Cardiac muscle cell (in vitro differentiated cells and primary cell): ENCODE measurements around the gene CMIP. TPM values are rescaled to one million over a fixed set of nuclear protein-coding genes. Genes with fewer than 3 reads are reported as not detected.
A peak's percentile ranks its signal among the peaks of the same experiment; 100 is the strongest.

ENCODE experiments used
- DNase-seq, 2 donors: peaks; one replicate each; pipeline versions ENCODE4 v3.0.0 to v3.0.0-alpha.2; 2010 to 2017; ENCODE audit warnings: low read depth in 1 of 2, low spot score in 1 of 2
- H3K27ac ChIP-seq: fragments of 200-600 bp; sonication (generic); 2 replicates; pipeline ENCODE4 v1.5.1; 2016
- H3K27me3 ChIP-seq: fragments of 200-600 bp; sonication (generic); 2 replicates; pipeline ENCODE4 v1.6.0; 2016; ENCODE audit warnings: control low read depth
- H3K36me3 ChIP-seq: fragments of 200-600 bp; sonication (generic); 2 replicates; pipeline ENCODE4 v1.5.1; 2016; ENCODE audit warnings: control low read depth
- H3K4me1 ChIP-seq: fragments of 200-600 bp; sonication (generic); 2 replicates; pipeline ENCODE4 v1.8.1; 2017; ENCODE audit warnings: low read depth, mild to moderate bottlenecking, mixed run types
- H3K4me3 ChIP-seq: fragments of 200-600 bp; sonication (generic); 2 replicates; pipeline ENCODE4 v1.5.1; 2016; ENCODE audit warnings: mild to moderate bottlenecking
- H3K9me3 ChIP-seq: fragments of 200-600 bp; sonication (generic); 2 replicates; pipeline ENCODE4 v1.5.1; 2017; ENCODE audit warnings: low read depth, mild to moderate bottlenecking, control low read depth
- CTCF ChIP-seq: IDR thresholded peaks from 2 replicates; pipeline ENCODE4 v1.5.1; 2012; ENCODE audit warnings: low read depth, mild to moderate bottlenecking, low read length
- polyA plus RNA-seq: library from polyadenylated mRNA; unstranded; fragments of >200 nt; fragmentation: Nextera tagmentation; extraction: Ambion mirVana; gene quantifications from 2 replicates; pipeline ENCODE4 v1.2.1, GENCODE V29; 2016
- total RNA-seq: library from RNA; depleted of rRNA; stranded (reverse); fragments of >200 nt; gene quantifications from 2 replicates; pipeline ENCODE4 v1.2.3, GENCODE V29; 2016

CMIP gene
- total and polyA plus RNA-seq, 2 experiments from 2014 or later: 1.8 to 22.2 TPM

- Histone ChIP-seq H3K27me3 (no peaks in the 10 kb centered on the region), H3K27ac (no peak overlapping the region), H3K36me3 (no peaks in the 10 kb centered on the region), H3K4me1 (peaks cover 4% of the 10 kb centered on the region), H3K4me3 (no peak overlapping the region), H3K9me3 (no peaks in the 10 kb centered on the region)
- DNase-seq: no peak
- TF ChIP-seq CTCF: no peak
Measured at GRCh38 chr16:81462683-81463082, 18.1 kb downstream of the CMIP start.

- Histone ChIP-seq H3K4me1 (peaks cover 4% of the 10 kb centered on the region), H3K27ac (no peak overlapping the region), H3K36me3 (no peaks in the 10 kb centered on the region), H3K4me3 (no peak overlapping the region), H3K27me3 (no peaks in the 10 kb centered on the region), H3K9me3 (no peaks in the 10 kb centered on the region)
- no peak for TF ChIP-seq CTCF
- DNase-seq: no peak
Measured at GRCh38 chr16:81463296-81463890, 18.8 kb downstream of the CMIP start.

GRCh38 chr16:81464279-81464678, 19.7 kb downstream of the CMIP start:
- Histone ChIP-seq H3K4me3 (no peak overlapping the region), H3K27ac (no peak overlapping the region), H3K27me3 (no peaks in the 10 kb centered on the region), H3K4me1 (peaks cover 4% of the 10 kb centered on the region), H3K36me3 (no peaks in the 10 kb centered on the region), H3K9me3 (no peaks in the 10 kb centered on the region)
- no peak for TF ChIP-seq CTCF
- no peak for DNase-seq

- TF ChIP-seq CTCF: no peak
- Histone ChIP-seq H3K27me3 (no peaks in the 10 kb centered on the region), H3K27ac (no peak overlapping the region), H3K4me3 (no peak overlapping the region), H3K9me3 (no peaks in the 10 kb centered on the region), H3K4me1 (peaks cover 13% of the 10 kb centered on the region), H3K36me3 (no peaks in the 10 kb centered on the region)
- DNase-seq: no peak
Measured at GRCh38 chr16:81465375-81465943, 20.9 kb downstream of the CMIP start.

- Histone ChIP-seq H3K27ac (no peak overlapping the region), H3K9me3 (no peaks in the 10 kb centered on the region), H3K4me1 (peaks cover 15% of the 10 kb centered on the region), H3K4me3 (no peak overlapping the region), H3K27me3 (no peaks in the 10 kb centered on the region), H3K36me3 (no peaks in the 10 kb centered on the region)
- TF ChIP-seq CTCF: no peak
- peak in 1 of 2 donors; percentile 52 for DNase-seq
Measured at GRCh38 chr16:81466356-81466980, 21.9 kb downstream of the CMIP start.
